Spleen (tissue), 7 donors: ENCODE data around the gene STRN.

Source experiments
- POLR2AphosphoS5 ChIP-seq, 3 donors: sonication (generic); formaldehyde crosslinking; IDR thresholded peaks; one replicate each; pipeline ENCODE4 v1.5.1; 2017; ENCODE audit warnings: antibody characterized with exemption in 3 of 3
- TF ChIP-seq, protein P1 (sequence below), 11 experiments: fragments of 200-600 bp in 7 of 11; fragments of 450-650 bp in 4 of 11; sonication (generic) in 4 of 11; IDR thresholded peaks in 8 of 11; conservative IDR thresholded peaks in 3 of 11; 1 replicate in 7 of 11; 2 replicates in 4 of 11; pipeline versions ENCODE4 v1.4.0 to v1.8.0; 2016 to 2021; ENCODE audit warnings: antibody characterized with exemption in 11 of 11, inconsistent platforms in 4 of 11, mild to moderate bottlenecking in 1 of 11
- donor health status: DM: no; HTN: no; CAD: no; lungs with moderate emphysema.
- donor health status: DM: no; HTN: no; CAD: no.
- donor health status: DM: no; HTN: no; CAD: no.

DNA sequence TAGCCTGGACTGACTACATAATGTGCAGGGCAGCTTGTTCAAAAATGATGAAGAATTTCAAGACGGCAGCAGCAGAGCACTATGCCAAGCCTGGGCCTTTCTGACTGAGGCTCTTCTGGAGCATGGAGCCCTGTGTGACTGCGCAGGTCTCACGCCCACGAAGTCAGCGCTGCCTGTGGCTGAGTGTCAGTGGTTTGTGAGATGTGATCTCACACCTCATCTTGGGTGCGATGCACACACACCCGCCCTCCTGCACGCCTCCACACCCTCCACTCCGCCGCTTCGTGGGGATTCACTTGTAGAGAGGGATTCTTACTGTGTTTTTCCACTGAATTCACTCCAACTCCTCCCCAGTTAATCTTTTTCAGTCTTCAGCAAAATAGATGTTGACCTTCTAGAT, 166.0 kb downstream of the STRN start:
- TF ChIP-seq, protein P1, sequence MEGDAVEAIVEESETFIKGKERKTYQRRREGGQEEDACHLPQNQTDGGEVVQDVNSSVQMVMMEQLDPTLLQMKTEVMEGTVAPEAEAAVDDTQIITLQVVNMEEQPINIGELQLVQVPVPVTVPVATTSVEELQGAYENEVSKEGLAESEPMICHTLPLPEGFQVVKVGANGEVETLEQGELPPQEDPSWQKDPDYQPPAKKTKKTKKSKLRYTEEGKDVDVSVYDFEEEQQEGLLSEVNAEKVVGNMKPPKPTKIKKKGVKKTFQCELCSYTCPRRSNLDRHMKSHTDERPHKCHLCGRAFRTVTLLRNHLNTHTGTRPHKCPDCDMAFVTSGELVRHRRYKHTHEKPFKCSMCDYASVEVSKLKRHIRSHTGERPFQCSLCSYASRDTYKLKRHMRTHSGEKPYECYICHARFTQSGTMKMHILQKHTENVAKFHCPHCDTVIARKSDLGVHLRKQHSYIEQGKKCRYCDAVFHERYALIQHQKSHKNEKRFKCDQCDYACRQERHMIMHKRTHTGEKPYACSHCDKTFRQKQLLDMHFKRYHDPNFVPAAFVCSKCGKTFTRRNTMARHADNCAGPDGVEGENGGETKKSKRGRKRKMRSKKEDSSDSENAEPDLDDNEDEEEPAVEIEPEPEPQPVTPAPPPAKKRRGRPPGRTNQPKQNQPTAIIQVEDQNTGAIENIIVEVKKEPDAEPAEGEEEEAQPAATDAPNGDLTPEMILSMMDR (IDR thresholded peaks at IDR 0.05 in 8 of 11, conservative IDR thresholded peaks at IDR 0.05 in 3 of 11), result no peak
- TF ChIP-seq POLR2AphosphoS5 (IDR thresholded peaks at IDR 0.05), result peak in 1 of 3 donors; percentile 7
